Left renal cortex interstitium (tissue), 4 donors: ENCODE results near the gene NR2F2. TPM values are rescaled to one million over a fixed set of nuclear protein-coding genes. Genes with fewer than 3 reads are reported as not detected.

ENCODE experiments used
- DNase-seq, 4 donors: peaks; one replicate each; pipeline ENCODE4 v3.0.0-alpha.2; 2013; ENCODE audit warnings: low read depth in 4 of 4, low spot score in 2 of 4, missing footprints in 1 of 4
- polyA plus RNA-seq, 4 donors: library from polyadenylated mRNA; unstranded; fragments of 120-200 nt; gene quantifications; one replicate each; pipeline ENCODE4 v1.2.1, GENCODE V29; 2013; ENCODE audit not compliant: insufficient read length in 4 of 4

The NR2F2 gene
- polyA plus RNA-seq, 4 donors = 347 to 409 (median 377) TPM

DNA sequence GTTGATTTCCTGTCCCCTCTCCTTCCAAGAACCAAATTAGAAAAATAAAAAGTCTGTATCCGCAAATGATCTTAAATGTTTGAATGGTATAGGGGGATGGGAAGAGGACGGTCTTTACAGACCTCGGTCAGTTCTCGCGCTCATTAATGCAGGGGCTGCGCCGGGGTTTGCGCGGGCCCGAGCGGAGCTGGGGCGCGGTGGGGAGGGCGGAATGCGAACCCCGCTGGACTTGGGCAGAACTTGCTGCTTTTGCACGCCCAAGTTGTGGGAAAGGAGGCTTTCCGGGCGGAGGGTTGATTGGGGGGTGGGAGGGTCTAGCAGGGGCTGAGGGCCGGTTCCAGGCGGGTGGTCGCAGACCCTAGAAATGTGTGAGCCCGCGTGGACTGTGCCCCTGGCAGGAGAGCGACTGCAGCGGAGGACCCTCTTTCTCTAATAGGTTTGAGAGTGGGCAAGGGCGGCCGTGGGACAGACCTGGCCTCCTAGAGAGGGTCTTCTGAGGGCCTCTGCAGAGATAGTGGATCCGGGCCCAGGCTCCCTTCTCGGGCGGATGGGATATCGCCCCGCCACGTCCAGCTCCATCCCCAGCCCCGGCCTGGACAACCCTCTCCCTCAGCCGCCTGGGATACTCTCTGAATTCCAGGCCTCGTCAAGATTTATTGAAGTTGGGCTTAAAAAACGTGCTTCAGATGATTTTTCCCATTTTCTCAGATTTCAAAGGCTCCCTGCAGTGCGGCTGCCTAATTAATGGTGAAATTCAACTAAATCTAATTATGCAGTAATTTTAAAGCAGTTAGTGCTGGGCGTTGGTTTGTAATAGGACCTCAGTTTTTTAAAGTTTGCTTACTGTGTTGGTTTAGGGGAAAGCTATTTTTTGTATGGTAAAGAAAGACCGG lies 11.3 kb downstream of the NR2F2 start:
- DNase-seq = no peak

DNA sequence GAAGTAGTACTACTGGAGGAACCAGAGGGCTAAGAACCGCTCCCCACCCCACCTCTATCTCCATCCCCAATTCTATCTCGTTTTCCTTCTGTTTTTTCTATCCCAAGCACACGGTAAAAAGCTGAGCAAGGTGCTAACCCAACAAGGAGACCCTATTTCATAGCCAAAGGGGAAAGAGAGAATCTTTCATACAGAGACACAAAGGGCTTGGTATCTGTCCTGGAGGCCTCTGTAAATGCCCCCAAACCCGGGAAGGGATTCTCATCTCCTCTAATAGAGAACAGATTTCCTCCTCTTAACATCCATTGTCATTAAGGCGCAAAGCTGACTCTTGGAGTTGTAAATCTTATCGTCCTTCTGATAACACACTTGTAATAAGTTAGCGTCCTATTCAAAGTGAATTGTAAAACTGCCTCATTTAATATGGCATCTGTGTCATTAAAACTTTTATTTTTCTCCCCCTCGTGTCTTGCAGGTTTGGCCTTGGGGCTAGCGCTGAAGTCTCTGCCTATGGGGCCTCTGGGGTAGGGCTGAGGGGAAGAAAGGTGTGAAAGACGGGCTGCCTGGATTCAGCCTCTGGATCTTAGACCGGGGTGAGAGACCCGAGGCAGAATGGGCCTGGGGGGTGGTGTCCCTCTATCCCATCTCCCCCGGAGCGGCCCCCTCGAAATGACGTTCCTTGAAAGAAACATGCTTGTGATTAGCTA lies 12.1 kb downstream of the NR2F2 start:
- no peak for DNase-seq

DNA sequence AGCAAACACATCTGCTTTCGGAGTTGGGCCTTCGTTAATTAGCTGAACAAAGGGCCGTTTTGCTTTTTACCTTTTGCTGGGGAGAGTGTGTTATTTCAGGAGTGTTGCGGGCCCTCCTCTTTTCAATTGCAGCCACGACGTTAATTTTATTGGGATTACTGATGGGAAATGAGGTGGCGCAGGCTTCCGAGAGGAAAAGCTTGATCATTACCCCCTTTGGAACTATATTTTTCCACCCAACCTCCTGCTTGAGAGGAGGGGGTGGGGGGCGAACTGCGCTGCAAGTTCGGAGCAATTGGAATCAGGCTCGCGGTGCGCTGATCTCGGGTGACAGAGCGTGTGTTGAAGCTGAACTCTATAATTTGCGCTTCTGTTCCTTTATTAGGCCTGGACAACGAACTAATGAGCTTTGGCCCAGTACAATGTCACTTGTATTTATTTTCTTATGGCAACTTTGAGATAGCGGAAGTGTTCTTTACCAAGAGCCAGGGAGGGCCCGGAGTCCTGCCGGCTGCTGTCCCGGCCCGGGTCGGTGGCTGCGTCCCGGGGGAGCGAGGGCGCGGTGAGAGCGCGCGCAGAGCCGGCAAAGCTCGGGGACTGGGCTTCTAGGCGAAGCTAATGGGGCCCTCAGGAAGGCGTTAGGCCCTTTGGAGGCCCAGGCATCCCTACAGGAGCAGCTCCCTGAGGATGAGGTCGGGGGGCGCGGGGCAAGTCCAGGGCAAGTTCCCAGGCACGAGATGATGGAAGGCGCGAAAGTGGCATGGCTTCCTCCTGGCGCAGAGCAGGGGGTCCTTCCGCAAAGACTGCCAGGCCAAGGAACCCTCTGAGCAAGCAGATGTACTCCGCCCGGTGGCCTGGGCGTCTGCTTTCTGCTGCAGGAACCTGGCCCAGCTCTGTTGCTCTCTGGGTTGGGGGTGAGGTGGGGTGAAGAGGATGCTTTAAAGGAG lies 12.9 kb downstream of the NR2F2 start:
- no peak for DNase-seq

DNA sequence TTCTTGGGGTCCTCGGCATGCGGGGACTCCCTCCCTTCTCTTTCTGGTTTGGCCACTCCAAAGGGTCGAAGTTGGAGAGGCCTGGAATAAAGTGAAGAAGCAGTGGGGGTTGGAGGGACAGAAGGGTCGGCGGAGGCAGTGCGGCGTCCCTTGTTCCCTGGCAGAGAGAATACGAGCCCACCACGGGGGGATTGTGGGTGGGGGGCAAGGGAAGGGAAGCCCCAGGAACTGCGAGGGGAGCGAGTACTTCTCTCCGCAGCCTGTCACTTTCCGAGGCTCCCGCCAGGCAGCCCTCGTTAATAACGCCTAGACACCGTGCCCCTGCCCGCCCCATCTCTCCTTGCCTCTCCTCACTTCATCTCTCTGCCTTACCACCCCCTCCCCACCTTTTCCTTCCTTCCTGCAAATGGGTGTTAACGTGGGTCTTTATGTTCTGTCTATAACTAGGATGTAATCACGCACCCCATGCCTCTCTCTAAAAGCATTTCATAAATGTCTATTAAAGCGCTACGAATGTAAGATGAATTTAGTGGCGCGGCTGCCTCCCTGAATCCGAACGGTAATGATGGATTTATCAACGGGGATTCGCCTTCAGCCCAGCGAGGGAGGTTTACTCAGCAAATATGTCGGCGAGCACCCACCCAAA lies 13.7 kb downstream of the NR2F2 start:
- no peak for DNase-seq

DNA sequence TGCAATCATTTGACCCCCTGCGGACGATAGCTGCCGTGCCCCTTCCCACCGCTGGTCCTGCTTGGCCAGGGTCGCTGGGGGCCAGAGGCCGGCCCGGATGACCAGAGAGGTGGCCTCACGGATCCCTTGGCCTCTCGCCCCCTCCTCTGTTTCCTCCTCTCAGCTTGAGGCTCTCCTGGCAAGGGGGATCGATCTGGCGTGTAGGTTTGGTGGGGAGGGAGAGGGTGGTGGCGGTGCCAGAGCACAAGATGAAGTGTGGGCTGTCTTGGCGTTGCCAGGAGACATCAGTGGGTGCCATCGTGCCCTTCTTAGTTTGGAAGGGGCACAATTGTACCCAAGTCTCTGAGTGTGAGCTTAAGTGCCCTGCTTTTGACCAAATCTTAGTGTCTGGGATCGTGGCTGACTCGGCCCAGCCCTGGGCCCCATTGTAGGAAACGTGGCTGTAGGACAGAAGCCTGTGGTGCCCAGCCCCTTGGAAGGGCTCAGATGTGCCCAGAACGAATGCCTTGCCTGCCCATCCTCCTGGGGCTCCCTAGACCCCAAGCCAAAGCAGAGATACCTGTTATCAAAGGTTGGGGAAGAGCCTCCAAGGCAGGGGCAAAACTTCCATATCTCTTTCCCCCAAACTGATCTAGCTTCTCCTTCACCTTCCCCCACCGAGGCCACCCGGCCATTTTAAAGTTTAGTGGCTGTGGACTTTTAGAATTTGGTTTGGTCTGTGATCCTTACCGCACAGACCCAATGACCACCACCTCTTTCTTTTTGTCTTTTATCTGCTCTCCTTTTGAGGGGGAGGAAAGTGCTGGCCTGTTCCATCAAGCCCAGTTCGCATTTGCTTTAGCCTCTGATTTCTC lies 14.4 kb downstream of the NR2F2 start:
- DNase-seq = no peak

DNA sequence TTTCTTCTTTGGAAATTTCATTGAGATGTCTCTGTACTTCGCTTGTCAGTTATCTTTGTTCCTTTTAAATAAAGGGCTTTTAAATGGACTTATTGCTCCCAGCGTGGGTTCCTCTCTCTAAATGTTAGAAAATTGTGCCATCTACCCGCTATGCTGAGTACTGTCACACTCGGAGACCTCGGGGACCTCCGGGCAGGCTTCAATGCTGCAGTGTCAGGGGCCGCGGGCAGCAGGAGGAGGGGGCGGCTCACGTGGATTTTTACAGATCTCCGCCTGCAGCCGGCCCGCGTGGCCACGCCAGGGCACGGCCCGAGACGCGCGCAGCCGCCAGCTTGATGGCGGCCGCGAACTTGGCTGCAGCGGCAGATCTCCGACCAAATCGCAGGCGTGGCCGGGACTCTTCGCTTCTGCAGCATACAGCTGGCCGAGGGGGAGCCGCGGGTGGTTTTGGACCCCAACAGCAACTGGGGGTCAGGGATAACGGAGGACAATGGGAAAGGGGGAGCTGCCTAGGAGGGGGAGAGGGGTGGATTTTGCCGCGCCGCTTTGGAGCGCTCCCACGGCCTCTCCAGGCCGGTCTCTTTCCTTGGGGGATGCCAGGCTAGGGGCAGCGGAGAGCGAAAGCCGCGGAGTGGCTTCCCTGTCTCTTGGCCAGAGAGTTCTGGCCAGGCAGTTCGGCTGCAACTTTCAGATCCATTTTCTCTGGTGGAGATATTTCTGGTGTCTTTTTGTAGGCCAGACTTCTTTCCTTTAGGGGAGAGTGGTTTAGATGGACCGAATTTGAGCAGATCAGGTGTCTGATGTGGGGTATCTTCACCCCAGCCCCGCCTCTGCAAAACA lies 15.3 kb downstream of the NR2F2 start:
- no peak for DNase-seq

DNA sequence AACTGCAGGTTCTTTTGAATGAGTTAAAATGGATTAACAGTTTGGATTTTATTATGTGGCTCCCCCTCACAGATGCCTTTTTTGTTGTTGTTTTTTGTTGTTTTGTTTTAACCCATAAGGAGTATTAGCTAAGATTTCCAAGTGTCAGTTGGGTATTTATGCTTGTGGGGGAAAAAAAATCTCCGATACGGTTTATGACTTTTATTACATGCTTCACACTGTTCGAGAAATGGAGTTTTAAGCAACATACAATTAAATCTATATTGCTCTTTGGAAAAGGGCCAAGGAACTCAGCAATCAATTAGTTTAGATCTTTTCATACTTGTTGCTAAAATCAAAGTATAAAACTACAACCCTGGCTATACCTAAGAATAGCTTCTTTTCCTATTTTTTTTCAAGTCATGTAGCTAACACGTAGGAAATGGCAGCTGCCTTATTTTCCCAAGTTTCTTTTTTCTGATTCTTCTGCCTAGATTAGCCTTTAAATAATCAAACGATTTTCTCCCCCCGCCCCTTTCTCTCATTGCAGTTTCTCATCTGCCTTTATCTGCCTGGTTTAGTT lies 16.0 kb downstream of the NR2F2 start:
- DNase-seq = no peak

DNA sequence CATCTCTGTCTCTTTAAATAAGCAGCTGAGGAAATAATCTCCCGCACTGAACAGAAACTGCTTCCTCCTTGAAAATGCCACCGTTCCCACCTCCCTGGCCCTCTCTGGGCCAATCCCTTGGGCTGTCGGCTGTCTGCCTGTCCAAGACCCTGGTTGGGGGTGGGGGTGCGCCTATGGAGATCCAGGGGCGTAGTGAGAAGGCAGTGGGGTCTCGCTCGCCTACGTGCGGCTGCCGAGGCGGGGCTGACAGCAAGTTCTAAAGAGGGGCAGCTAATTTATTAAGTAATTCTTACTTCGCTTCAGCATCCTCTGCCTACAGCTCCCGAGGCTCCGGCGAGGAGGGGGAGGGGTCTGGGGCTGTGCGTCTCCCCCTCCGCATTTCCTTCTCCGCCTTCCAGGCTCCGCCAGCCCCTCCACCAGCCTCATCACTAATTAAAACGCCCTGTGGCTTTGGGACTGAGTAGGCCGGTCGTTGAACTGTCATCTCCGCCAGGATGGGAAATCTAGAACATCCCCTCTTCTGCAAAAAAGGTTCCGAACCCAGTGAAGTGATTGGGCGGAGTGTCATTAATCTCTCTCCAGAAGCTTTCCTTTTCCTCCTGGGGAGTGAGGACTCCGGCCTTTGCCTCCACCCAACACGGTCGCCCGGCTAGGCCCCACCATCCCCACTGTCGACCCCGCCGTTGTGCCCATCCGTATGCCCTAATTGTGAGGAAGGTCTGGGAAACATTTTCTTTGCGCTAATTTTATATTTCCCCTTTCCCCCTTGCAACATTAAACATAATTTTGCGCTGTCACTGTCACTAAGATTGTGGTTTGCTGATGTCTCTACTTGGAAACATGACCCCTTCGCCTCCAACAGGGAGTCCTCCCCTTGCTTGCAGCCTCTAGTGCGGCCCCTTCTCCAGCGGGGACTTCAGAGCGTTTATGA lies 16.9 kb downstream of the NR2F2 start:
- no peak for DNase-seq

DNA sequence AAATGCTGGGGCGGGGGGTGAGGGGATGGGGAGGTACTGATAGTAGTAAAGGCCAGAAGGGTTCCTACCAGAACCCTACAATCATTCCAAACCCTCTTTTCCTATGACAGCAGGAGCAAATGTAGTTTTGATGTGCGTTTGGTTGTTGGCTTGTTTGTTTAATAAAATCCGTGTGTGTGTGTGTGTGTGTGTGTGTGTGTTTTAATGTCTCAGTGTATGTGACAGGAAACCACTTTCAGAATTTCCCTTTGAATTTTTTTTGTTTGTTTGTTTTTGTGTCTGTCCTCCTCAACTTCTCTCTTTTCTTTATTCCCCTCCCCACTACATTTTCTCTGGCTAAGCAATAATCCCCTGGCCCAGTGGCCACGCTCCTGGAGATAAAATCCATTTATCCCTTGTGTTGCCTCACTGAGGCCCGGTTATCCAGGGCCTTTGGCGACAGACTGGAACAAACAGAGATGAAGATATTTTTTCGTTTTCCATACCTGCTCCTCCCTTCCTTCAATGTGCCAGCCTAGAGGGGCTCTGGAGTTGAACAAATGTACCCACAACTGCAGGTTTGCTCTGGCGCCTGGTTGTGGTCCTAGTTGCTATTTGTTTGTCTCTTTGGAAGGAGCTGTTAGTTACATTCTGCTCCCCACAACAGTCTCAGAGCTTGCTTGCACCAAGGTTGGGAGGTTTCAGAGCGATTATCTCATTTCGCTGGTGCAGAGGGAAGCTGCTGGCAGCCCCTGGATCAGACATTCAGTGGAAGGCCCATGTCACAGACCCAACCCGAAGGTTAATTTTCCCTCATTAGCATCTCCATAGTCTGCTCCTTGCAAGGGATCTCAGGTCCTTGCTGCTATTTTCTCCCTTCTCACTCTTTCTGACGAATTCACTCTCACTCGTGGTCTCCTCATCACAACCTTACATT lies 17.9 kb downstream of the NR2F2 start:
- DNase-seq = no peak

DNA sequence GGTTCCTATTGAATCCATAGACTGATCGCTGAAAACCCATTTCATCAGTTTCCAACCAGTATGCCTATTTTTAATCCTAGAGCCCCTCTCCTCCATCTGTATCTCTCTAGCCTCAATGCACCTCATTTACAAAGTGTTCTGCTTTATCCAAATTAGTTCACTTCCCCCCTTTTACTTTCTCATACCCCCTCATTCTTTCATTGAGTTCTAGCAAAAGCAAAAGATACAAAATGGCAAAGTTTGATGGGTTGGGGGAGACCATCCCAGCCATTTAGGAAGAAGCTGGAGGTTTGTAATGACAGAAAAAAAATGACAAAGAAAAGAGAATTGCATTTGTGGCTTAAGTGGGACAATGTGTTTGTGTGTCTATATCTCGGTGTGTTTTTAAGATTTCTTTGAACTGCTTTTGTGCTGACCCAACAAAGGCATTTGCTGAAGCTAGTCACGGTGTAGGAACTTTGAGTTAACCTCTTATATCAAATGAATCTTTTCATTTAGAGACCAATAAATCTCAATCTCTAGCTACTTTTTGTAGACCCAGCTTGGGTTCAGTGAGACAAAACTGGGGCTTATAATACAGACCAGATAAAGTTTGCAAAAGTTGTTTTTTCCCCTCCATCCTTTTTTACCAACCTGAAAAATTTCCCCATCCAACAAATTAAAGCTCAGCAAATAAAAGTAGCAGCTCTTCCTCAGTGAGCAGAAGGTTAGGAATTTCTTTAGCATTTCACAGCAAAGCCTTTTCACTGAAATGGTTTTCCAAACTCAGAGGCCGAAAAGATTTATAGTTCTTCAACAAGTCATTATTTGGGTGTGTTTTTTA lies 18.7 kb downstream of the NR2F2 start:
- no peak for DNase-seq

DNA sequence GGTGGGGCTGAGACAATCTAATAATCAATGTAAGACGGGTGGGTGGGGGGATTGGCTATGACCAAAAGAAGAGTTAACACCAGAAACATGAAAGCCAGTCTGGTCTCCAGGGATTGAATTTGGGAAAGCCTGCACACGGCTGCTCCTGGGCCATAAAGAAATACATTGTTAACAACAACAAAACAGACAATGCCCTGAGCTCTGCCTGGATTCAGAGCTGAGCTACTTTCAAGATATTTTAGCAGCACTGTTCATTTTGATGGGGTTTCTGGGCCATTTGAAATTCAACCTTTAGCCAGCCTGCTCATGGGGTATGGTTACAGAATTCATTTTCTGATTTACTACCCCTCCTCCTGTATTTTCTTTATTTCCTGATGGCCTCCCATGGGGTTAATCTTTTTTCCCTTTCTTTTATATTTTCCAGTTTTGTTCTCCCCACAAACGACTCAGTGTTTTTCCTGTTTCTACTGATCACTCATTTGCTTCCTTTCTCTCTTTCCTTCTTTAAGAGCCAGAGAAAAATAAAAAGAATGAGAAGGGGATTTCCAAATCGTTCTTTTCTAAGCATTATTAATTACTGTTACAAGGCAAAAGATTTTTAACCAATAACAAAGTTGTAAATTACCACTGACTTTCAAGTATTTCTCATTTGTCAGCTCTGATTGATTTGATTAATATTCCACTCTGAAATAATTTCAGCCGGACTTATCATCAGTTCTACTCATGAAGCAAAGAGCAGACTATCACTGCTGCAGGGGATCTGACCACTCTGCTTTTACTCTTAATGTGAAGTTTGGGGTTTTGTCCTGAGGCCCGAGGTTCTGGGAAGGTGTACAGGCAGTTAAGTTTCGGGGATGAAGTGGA lies 19.6 kb downstream of the NR2F2 start:
- DNase-seq = peak in 1 of 4 donors; percentile 59

DNA sequence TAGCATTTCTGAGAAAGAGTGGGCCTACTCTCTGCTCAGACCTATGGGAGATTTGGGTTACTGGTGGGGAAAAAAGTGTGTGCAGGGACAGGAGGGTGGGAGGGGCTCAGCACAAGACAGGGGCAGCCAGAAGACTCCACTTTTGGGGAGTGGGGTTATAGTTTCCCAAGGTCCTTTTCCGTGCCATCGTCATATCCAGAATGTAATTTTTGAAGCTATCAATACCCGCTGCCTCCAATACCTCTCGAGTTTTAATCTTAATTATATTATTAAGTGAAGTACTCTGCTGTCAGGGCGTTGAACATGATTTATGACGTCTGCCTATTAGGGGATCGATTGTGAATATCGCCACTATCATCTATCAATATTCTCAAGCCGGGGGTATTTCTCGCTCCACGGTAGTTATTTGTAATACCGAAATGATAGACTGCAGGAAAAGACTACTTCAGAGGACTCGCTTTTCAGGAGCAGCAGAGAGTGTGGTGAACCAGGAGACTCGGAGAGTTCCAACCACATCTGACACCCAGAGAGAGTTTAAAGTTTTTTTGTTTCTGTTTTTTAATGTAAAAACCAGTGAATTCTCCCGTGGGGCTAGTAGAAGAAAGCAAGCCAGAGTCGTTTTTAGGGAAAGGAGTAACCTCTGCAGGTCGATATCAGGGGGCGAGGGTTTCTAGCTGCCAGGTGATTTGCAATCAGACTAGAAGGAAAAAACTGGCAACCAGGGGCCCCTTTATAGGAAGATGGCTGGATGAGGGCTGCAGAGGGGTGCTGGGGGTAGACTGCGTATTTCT lies 20.6 kb downstream of the NR2F2 start:
- peak in 2 of 4 donors; percentile 37 to 53 for DNase-seq
